Fibroblast of mammary gland (primary cell): ENCODE data around the gene HMX3.

Experiments used
- DNase-seq: peaks from one replicate; pipeline ENCODE4 v3.0.0-alpha.2; 2010; ENCODE audit warnings: low read depth
- H3K4me3 ChIP-seq: 2 replicates; pipeline ENCODE4 v1.5.1; 2011; ENCODE audit warnings: low read depth, mild to moderate bottlenecking, low read length, moderate library complexity; ENCODE audit not compliant: control insufficient read depth
- TF ChIP-seq, protein P1 (sequence below): conservative IDR thresholded peaks from 2 replicates; pipeline ENCODE4 v1.5.1; 2011; ENCODE audit warnings: low read depth, low read length, inconsistent platforms; ENCODE audit not compliant: control insufficient read depth, insufficient read depth

Gene HMX3

DNA sequence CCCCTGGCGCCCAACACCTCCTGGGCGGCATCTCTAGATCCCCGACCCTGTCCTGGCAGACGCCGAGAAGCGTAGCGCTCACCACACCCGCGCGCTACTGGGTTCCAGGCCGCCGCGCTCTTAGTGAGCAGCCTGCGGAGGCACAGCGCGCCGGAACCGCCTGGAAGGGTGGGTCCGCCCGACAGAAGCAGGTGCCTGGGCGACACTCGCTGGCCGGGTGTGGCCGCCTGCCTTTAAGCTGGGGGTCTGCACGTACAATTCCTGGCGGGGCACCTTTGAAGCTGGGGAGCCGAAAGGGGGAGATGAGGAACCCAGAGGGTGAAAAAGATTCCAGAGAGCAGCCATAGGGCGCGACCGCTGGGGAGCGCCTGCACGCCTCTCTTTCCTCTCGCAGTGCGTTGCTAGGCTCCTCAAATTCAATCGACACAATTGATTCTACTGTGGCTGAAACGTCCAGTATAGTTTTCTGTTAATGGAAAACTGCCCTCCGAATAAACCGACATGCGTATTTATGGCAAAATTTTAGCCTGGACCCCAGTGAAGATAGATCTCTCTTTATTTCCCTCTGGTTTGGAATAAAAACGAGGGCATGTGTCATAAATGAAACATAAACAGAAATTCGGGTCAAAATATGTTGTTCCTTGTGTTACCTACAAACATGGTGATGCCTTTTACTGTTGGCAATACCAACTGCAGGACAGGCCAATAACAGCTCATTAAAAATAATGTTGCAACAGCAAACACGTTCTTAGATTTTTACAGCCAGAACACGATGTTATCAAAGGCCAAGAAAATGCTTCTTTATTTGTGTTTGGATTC is 4.6 kb downstream of the HMX3 start:
- no peak overlapping the region for H3K4me3 ChIP-seq
- TF ChIP-seq, protein P1, sequence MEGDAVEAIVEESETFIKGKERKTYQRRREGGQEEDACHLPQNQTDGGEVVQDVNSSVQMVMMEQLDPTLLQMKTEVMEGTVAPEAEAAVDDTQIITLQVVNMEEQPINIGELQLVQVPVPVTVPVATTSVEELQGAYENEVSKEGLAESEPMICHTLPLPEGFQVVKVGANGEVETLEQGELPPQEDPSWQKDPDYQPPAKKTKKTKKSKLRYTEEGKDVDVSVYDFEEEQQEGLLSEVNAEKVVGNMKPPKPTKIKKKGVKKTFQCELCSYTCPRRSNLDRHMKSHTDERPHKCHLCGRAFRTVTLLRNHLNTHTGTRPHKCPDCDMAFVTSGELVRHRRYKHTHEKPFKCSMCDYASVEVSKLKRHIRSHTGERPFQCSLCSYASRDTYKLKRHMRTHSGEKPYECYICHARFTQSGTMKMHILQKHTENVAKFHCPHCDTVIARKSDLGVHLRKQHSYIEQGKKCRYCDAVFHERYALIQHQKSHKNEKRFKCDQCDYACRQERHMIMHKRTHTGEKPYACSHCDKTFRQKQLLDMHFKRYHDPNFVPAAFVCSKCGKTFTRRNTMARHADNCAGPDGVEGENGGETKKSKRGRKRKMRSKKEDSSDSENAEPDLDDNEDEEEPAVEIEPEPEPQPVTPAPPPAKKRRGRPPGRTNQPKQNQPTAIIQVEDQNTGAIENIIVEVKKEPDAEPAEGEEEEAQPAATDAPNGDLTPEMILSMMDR, result peak; percentile 4
- DNase-seq, result no peak

DNA sequence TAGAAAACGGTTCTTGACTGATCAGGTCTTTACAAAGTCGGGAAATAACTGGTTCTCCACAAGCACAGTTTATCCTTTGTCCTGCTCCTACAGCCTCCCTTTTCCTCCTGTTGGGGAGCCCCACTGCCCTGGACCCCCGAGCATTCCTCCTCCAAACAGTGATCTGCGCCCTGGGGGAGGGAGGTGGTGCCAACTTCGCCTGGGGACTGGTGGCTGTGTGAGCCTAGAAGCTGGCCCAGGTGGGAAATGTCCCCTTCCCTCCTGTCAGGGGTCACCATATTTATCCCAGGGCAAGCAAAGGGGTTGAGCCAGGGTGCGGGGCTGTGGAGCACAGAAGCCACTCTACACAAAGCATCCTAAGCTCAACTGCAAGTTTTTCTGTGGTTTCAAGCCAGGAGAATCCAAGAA is 5.2 kb downstream of the HMX3 start:
- no peak for DNase-seq
- TF ChIP-seq, protein P1, result no peak
- no peak overlapping the region for H3K4me3 ChIP-seq

DNA sequence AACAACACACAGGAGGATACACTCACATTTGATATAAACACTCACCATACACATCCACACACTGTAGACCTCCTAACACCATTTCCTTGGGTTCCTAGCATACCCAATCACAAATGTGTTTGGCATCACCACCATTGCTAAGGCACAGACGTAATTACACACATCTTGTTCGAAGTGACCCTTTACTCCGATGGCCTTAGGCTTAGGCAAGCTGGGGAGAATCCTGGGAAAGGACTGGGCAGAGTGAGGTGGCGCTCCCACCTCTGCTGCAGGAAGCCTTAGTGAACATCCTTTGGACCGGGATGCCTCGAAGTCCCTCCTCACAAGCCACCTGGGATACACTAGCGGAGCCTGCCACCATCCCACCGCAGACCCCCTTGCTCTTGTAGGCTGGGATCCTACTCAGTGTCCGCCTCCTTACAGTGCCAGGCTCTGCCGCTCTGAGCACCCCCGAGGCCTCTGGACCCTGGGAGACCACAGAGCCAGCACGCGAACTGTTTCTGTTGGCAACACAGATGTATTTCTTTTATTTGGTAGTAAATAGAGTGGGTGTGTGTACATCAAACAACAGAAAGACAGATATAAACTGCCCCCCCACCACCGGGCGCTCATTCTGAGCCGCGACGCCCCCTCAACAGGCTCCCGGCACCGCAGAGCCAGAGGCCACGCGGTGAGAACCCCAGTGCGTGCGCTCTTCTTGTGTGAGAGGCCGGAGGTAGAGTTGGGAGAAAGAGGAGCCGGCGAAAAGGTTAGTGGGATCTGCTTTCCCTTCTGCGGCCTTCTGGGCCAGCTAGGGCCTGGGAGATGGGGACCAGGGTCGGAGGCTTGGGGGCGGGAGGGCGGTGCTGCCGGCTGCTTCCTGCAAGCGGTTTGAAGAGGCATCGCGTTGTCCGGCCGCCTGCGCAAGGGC is 6.3 kb downstream of the HMX3 start:
- no peak for DNase-seq
- TF ChIP-seq, protein P1, result no peak
- H3K4me3 ChIP-seq, result no peak overlapping the region

DNA sequence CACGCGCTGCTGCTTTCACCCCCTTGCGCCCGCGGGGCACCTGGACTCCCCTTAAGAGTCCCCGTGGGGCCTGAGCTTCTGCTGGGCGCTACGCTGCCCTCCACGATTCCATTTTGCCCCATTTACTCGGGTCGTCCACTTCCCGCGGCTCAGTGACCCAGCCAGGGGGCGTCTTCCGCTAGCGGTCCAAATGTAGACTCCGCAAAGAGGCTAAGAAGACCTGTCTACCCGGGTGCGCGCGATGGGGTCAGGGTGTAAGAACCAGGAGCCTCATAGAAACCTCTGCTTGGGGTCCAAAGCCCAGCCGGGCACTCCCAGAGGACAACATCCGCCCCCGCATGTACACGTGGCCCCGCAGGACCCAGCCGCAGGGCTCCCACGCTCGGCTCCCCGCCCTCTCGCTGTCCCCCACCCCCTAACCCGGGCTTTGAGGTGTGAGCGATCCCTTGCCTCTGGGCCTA is 7.0 kb downstream of the HMX3 start:
- no peak for DNase-seq
- H3K4me3 ChIP-seq, result no peak overlapping the region
- TF ChIP-seq, protein P1, result no peak

DNA sequence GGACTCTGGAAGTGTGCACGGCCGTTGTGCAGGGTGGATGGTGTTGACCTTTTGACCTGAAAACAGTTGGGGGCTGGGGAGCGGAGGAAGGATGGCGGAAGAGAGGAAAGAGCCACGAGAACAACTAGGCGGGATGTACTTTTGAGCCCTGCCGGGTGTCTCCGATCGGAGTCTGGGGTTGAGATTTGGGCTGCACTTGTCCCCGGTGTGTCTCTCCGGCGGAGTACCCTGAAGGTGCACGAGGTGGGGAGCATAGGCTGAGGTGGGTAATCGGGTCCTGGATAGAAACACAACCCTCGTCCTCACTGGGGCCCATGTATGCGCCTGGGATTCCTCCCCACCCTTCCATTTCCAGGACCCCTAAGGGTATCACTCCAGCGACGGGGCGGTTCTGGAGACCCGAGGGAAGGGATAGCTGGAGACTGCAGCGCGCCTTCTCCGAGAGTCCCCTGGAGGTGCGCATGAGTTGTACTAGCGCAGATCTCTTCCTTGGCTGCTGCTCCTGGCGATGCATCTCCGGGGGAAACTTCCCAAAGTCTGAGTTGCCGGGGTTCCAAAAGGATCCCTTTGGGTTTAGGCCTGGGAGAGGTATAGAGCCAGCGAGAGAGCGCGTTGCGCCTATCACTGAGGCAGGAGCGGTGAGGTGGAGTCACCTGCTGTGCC is 7.5 kb downstream of the HMX3 start:
- no peak overlapping the region for H3K4me3 ChIP-seq

DNA sequence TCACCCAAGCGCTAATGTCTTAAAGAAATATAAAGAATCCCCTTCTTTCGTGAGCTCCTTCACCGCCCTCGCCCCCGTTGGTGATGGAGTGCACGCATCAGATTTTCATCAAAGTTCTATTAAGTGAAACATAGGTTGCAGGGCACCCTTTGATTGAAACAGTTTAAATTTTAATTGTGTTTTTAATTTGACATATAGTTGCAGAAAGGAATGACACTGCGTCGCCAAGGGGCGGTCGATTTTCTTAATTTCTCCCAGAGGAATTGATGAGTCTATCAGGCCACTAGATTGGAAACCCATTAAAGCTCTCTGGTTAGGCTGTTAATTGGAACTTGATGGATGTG is 8.0 kb downstream of the HMX3 start:
- TF ChIP-seq, protein P1, result no peak
- no peak for DNase-seq
- no peak overlapping the region for H3K4me3 ChIP-seq

More for the DNA sequence above, 7.5 kb downstream of the HMX3 start:
- no peak for DNase-seq
- TF ChIP-seq, protein P1, result no peak
